Endothelial cell of umbilical vein (primary cell): ENCODE data around the gene PLEKHJ1.
A peak's percentile ranks its signal among the peaks of the same experiment; 100 is the strongest.

Source experiments
- CTCF ChIP-seq, 2 donors: IDR thresholded peaks; 1 replicate in 1 of 2; 2 replicates in 1 of 2; pipeline ENCODE4 v1.5.1; 2011; ENCODE audit warnings: low read length in 2 of 2, mild to moderate bottlenecking in 2 of 2, moderate library complexity in 2 of 2, control low read depth in 1 of 2, inconsistent platforms in 1 of 2, low read depth in 1 of 2; ENCODE audit not compliant: insufficient read depth in 1 of 2; ENCODE audit errors: extremely low read depth in 1 of 2
- EZH2 ChIP-seq: IDR thresholded peaks from 2 replicates; pipeline ENCODE4 v1.6.1; 2012; ENCODE audit warnings: borderline replicate concordance, low read depth, mild to moderate bottlenecking, moderate library complexity, low read length, inconsistent platforms; ENCODE audit not compliant: severe bottlenecking
- POLR2A ChIP-seq: IDR thresholded peaks from 2 replicates; pipeline ENCODE4 v1.6.1; 2012; ENCODE audit warnings: low read depth, mild to moderate bottlenecking, control low read depth, low read length
- TF ChIP-seq, protein P1 (sequence below): IDR thresholded peaks from 2 replicates; pipeline ENCODE4 v1.6.1; 2011; ENCODE audit not compliant: insufficient read depth, insufficient read length

GRCh38 chr19:2266183-2266993 lies 30.3 kb upstream of the PLEKHJ1 start:
- TF ChIP-seq CTCF (IDR thresholded peaks at IDR 0.05; ENCODE audit: extremely low read depth in 1 of 2, insufficient read depth in 1 of 2, low read depth in 1 of 2, low read length in 2 of 2): peak in 1 of 2 donors; percentile 1
- no peak for TF ChIP-seq EZH2
- TF ChIP-seq, protein P1, sequence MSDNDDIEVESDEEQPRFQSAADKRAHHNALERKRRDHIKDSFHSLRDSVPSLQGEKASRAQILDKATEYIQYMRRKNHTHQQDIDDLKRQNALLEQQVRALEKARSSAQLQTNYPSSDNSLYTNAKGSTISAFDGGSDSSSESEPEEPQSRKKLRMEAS: peak; percentile 75
- peak; percentile 52 for TF ChIP-seq POLR2A
